Daoy (cell line): Measurements from ENCODE around the gene EIF6. TPM values are rescaled to one million over a fixed set of nuclear protein-coding genes. Genes with fewer than 3 reads are reported as not detected.

Experiments
- DNase-seq: peaks from one replicate; pipeline ENCODE4 v3.0.0-alpha.2; 2015; ENCODE audit warnings: low read depth
- total RNA-seq: library from RNA; depleted of rRNA; stranded (reverse); fragments of >200 nt; shearing (Covaris generic); gene quantifications from 2 replicates; pipeline ENCODE4 v1.2.3, GENCODE V29; 2014

EIF6 gene
- total RNA-seq, 1 experiment from 2014 or later, result 384 TPM

- DNase-seq, result peak; percentile 48
Measured at GRCh38 chr20:35314816-35315631, 30.5 kb upstream of the EIF6 start.

DNA sequence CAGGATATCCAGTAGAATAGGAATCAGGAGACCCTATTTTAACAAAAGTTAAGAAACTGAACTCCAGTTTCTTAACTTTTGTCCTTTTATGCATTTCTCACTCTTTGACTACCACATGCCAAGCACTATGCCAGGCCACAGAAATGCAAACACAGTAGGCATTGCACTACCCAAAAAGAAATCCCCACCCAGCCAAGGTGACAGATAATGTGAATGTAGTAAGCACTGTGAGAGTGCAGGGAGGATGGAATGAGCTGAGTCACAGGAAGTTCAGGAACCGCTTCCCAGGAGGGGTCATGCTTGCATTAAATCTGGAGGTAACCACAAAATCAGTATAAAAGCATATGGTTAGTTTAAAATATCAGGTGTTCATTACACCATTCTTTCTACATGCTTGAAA, 27.7 kb upstream of the EIF6 start:
- peak; percentile 97 for DNase-seq

DNA sequence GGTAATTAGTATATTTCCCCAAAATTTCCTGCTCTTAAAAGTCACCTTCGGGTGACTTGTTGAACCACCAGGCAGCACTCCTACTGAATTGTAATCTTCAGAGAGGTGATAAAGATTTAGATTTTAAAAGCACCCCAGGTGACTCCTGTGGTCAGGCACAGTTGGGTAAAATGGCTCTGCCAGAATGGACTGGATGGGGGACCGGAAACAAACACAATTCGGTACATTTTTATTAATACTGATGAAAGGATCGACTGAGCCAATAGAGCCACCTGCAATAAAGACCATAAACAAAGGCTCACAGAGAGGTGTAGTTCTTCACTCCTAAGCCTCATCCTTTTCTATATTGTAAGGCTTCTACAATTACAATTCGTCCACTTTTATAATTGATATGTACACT, 27.2 kb upstream of the EIF6 start:
- peak; percentile 23 for DNase-seq

DNA sequence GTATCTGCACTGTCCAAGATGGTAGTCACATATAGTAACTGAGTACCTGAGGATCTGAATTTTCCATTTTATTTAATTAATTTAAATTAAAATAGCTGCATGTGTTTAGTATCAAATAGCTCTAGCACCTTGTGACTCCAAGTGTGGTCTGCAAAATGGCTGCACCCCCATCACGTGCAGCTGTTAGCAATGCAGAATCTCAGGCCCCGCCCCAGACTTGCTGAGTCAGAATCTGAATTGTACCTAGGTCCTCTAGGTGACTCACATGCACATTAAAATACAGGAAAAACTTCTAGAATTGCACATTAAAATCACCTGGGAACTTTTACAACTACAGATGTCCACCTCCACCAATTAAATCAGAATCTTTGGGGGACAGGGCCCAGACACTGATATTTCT, 26.8 kb upstream of the EIF6 start:
- DNase-seq, result peak; percentile 87

GRCh38 chr20:35307666-35308653, 23.4 kb upstream of the EIF6 start:
- peak; percentile 94 for DNase-seq

DNA sequence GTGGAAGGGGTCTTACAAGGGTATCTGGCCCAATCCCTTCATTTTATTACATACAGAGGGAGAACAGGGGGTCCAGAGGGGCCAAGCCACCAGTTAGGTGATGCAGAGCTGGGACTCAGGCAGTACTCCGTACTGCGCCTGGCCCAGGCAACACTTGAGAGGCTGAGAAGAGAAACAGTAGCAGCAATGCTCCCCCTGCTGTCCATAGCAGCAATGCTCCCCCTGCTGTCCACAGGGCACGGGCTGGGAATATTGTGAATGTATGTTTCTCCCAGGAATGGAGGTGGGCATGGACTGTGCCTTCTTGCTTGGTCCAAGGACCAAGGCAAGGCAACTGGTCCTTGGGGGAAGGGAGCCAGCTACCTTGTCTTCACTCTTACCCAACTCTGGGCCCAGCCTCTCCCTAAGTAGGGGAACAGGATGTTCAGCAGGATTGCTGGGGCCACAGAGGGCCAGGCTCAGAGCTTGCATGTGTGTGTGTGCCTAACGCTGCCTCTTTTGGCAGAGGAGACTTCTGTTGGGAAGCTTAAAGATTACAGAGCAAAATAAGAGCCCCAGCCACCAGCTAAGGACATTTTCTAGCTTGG, 22.5 kb upstream of the EIF6 start:
- DNase-seq, result peak; percentile 88

- peak; percentile 100 for DNase-seq
Measured at GRCh38 chr20:35305682-35306556, 21.3 kb upstream of the EIF6 start.

GRCh38 chr20:35304956-35305355, 20.4 kb upstream of the EIF6 start:
- DNase-seq, result peak; percentile 25

- DNase-seq, result peak; percentile 93
Measured at GRCh38 chr20:35303735-35304491, 19.3 kb upstream of the EIF6 start.

DNA sequence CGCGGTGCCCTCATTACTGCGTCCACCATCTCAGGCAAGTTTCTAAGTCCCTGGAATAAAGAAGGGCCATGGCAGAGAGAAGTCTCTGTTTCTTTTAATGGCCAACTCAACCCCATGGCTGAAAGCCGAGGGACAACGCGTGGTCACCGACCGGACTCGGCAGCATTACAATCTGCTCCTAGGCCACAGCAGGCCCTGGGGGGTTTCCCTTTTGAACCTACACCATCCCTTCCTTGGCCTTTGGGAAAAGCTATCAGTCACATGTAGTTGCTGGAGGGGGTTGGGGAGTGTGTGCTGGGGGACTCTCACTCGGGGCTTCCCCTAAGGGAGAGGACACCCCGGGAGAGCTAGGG, 18.8 kb upstream of the EIF6 start:
- no peak for DNase-seq

GRCh38 chr20:35302421-35303335, 18.1 kb upstream of the EIF6 start:
- peak; percentile 67 for DNase-seq

- no peak for DNase-seq
Measured at GRCh38 chr20:35301426-35301825, 16.9 kb upstream of the EIF6 start.

DNA sequence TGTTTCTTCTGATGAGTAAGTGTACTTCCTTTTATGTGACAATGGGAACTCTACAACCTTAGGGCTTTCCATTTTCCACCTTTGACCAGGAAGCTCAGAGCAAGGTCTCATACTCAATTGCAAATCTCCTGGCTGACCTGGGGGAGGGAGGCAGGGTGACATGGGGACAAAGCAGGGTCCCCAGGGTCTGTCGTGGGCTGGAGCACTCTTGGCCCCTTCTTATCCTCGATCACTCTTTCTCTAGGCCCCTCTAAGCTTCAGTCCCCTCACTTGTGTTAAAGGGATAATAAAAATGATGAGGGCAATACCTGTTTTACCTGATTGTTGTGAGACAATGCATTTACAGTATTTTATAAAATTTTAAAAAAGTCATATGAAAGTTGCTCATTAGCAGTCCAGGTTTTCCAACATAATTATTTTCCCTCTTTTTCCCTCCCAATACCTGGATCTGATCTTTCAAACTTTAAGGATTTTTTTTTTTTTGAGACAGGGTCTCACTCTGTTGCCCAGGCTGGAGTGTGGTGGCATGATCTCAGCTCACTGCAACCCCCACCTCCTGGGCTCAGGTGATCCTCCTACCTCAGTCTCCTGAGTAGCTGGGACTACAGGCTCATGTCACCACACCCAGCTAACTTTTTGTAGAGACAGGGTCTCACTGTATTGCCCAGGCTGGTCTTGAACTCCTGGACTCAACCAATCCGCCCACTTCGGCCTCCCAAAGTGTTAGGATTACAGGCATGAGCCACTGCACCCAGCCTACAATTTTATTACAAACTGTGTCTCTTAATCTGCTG, 16.1 kb upstream of the EIF6 start:
- DNase-seq, result no peak

DNA sequence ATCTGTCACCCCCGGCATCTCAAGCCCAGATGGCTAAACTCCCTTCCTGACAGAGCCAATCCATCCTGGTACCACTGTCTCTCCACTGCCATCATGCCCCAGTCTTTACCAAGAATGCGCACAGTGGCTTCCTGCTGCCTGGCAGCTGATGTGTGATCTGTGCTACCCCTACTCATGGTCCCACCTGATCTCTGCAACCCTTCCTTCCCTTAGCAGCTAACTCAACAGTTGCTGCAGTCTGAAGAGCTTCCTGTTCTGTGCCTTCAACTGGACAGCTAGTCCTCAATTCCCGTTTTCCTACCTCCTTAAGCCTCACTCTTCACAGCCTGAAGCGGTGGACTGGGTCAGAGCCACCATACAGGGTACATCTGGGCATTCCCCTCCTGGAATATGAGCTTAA, 15.2 kb upstream of the EIF6 start:
- DNase-seq, result no peak

DNA sequence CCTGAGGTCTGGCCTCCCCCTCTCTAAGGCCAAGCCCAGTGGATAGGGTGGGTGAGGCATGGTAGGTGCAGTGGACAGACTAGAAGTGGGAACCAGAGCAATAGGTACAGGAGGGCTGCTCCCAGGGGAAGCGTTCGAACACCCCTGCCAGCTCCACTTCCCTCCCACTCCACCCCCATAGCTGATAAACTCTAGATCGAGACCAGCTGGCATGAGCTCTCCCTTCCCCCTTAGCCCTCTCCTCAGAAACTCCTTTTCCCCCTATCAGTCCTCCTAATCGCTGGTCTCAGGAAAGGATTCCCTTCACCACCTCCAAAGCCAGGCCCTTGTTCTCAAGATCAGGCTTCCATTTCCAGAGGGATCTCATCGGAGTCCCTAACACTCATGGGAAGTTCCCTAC, 13.7 kb upstream of the EIF6 start:
- no peak for DNase-seq

GRCh38 chr20:35297740-35298139, 13.2 kb upstream of the EIF6 start:
- no peak for DNase-seq

DNA sequence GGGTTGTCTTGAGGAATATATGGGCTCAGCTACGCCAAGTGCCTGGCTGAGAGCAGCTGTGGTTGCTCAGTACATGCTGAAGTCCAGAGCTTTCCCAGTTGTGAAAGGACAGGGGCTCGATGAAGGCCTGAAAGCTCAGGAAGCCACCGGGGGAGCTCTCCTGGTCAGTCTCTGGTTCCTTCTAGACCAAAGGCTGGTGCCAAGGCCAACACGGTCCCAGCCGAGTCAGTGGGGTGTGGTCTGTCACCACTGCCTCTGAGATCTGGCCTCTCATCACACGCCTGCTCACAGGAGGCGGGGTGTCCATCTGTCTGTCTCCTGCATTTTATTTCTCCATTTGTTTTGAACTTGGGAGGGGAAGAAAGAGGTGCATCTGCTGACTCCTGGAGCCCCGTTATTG, 12.6 kb upstream of the EIF6 start:
- peak; percentile 48 for DNase-seq

GRCh38 chr20:35296101-35296554, 11.6 kb upstream of the EIF6 start:
- DNase-seq, result no peak

GRCh38 chr20:35295674-35296073, 11.1 kb upstream of the EIF6 start:
- DNase-seq, result no peak
